NCI-H82 treated with DMSO at 0.1 percent for 48 hours (cell line): ENCODE results near the gene MRPS15.

Source experiments
- DNase-seq: peaks from one replicate; lab custom pipeline; 2025; ENCODE audit not compliant: unreplicated experiment; lab: John Stamatoyannopoulos, UW

MRPS15 gene

GRCh38 chr1:36463463-36463802 lies 751 bp downstream of the MRPS15 start:
- no peak for DNase-seq

DNA sequence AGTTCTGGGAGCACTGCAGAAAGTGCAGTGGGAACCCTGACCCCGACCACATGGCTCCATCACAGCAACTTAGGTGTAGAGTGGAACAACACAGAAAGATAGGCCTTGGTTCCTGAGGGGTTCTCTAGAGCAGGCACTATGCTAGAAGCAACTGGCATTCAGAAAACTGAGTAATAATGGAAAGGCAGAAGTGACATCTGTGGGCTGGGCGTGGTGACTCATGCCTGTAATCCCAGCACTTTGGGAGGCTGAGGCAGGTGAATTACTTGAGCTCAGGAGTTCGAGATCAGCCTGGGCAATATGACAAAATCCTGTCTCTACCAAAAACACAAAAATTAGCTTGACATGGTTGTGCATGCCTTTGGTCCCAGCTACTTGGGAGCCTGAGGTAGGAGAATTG lies 5.3 kb downstream of the MRPS15 start:
- DNase-seq: no peak

- DNase-seq: no peak
These were observed 6.5 kb downstream of the MRPS15 start for GRCh38 chr1:36457691-36458090.

- no peak for DNase-seq
These were observed 7.7 kb downstream of the MRPS15 start for GRCh38 chr1:36456391-36456928.

DNA sequence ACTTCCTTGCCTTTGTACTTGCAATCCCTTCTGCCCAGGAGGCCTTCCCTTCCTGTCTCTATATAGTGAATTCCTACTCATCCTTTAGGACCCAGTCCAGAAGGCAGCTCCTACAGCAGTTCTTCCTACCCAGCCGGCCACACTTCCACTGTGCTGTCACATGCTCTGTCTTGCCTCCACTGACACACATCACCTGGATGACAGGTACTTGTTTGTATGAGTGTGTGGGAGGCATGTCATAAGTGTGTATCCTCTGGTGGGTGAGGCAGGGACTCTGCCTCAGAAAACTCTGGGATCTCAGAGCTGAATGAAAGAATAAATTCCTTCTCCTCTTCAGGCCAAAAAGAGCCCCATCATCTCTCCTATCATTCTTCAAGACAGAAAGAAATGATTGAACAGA lies 8.8 kb downstream of the MRPS15 start:
- no peak for DNase-seq

DNA sequence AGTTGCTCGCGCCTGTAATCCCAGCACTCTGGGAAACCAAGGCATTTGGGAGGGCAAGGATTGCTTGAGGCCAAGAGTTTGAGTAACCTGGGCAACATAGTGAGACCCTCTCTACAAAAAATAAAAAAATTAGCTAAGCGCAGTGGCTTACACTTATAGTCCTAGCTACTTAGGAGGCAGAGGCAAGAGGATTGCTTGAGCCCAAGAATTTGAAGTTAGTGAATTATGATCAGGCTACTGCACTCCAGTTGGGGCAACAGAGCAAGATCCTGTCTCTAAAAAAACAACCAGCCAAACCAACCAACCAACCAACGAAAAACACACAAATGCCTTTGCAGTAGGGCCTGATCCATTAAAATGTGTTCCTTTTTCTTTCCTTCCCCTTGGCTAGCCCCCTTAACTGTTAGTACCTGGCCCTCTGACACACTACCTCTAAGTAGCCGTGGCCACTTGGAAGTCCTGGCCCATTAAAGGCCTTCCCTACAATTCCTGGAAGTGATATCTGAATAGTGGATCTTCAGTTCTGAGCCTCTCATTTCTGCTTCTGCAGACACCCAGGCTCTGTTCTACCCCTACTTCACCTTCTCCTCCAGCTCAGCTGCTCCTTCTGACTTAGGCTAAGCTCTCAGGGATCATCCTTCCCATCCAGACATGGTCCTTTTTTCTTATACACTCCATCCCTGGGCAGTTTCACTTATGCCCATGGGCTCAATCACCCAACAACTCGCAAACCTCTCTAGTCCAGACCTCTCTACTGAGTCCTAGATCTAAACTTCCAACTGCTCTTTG lies 10.4 kb downstream of the MRPS15 start:
- no peak for DNase-seq

GRCh38 chr1:36453051-36453450 lies 11.1 kb downstream of the MRPS15 start:
- DNase-seq: no peak

- no peak for DNase-seq
These were observed 13.3 kb downstream of the MRPS15 start for GRCh38 chr1:36450919-36451305.

- peak; percentile 93 for DNase-seq
These were observed 13.8 kb downstream of the MRPS15 start, which contains the start of gene OSCP1 for GRCh38 chr1:36450270-36450918. Gene OSCP1 (minus strand): TSS chr1:36450451. CDS start chr1:36450369, 82 bp downstream.

DNA sequence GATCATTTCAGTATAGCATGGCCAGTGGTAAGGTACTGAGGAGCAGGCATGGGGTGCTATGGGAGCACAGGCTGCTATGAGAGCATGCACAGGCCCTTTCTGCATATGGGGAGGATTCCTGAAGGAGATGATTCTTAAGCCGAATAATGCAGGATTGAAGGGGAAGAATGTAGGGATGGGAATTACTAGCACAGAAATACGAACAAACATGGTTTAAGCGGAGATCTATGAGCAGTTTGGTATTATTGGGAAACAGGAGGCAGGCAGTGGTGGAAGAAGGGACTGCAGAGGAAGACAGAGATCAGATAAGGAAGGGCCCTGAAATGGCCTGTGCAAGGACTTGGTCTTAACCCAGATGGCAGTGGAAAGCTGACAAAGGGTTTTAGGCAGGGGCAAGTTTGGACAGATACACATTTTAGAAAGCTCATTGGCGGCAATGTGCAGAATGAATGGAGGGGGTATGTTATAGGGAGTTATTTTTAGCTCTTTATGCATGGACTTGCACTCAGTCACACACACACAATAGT lies 15.6 kb downstream of the MRPS15 start:
- no peak for DNase-seq

DNA sequence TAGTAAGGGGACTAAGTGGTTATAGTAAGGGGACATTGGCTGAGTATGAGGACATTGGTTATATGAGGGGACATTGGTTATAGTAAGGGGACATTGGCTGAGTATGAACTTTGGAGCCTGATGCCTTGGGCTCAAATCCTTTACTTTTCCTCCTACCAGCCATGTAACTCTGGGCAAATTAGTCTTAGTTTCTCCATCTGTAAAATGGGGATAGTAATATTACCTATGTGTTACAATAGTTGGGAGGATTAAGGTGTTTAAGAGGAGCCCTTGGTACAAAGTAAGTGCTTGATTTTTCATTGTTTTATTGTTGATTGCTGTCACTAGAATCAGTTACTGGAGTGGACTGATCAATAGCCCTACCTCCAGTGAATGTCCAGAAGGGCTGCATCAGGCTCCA lies 16.7 kb downstream of the MRPS15 start:
- no peak for DNase-seq

GRCh38 chr1:36446746-36447145 lies 17.4 kb downstream of the MRPS15 start:
- DNase-seq: no peak

GRCh38 chr1:36446271-36446670 lies 17.9 kb downstream of the MRPS15 start:
- DNase-seq: peak; percentile 66

DNA sequence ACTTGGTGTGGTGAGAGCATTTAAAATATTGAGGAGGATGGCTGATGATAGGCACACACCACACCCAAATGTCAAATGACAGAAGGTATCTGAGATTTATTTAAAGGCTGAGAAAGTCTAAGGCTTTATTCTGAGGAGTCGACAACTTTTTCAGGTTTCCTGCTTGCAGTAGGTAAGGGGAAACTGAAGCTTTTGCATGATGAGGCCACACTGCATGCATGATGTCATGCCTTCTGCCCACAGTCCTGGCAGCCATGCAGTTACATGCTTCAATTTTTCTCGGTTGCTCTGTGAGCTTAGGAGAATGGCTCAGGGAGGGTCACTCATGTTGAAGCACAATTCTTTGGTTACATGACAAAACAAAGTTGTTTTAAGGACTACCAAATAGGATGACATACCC lies 20.9 kb downstream of the MRPS15 start:
- DNase-seq: no peak

DNA sequence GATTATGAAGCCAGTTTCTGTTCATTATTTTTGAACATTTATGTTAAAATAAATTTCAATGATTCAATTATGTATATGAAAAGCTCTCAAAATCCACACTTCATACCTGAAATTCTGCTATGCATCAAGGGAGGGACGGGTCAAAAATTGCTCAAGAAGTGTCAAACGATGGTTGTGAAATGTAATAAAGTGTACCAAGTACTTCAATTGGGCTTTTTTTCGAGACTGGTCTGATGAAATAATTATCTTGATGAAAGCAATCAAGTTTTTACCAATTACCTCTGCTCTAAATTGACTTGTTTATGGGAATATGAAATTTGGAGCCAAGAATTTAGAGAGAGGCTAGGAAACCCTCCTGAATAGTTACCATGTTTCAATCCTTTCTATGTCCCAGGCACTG lies 21.8 kb downstream of the MRPS15 start:
- no peak for DNase-seq

- no peak for DNase-seq
These were observed 23.5 kb downstream of the MRPS15 start for GRCh38 chr1:36440646-36441045.

DNA sequence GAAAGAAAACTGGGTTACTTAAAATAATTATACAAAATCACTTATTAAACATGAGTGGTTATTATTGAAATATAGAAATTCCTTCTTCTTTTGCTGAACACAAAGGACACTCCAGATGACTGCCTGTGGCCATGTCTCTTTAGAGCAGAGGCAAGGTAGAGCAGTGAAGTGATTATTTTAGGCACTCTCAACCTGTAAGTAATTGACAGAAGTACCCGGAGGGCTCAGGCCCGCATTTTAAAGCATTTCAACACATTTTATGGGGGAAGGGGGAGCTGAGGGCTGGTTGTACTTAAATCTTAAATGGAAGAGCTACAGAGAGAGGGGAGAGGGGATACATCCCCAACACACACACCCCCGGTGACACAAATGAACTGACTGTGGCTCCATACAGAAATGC lies 24.1 kb downstream of the MRPS15 start:
- DNase-seq: no peak

- no peak for DNase-seq
These were observed 25.5 kb downstream of the MRPS15 start for GRCh38 chr1:36438715-36439114.

DNA sequence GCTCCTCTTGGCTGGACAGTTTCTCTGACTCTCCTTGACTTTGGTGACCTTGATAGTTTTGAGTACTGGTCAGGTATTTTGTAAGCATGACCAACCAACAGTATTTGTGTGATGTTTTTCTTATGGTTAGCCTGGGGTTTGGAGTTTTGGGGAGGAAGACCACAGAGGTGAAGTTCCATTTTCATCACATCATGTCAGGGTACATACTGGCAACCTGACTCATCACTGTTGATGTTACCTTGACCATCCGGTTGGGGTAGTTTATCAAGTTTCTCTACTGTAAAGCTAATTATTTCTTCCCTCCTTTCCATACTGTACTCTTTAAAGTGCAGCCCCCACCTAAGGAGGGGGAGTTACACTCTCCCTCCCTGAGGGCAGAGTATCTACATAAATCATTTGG lies 27.4 kb downstream of the MRPS15 start:
- DNase-seq: no peak

DNA sequence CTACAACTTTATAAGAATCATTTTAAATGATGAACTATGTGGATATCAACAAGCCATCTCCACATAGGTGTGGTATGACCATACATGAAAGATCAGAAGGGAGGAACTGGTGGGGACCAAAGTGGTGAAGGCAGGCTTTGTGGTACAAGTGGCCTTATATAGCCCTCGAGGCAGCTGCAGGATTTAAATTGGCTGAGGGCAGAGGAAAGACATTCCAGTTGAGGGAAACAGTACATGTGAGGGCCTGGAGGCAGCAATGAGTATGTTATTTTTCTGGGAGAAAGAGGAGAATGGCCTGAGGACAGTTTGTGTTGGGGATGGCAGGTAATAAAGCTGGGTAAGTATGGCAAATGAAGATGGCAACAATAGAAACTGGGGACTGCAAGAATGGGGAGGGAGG lies 31.1 kb downstream of the MRPS15 start:
- DNase-seq: no peak

DNA sequence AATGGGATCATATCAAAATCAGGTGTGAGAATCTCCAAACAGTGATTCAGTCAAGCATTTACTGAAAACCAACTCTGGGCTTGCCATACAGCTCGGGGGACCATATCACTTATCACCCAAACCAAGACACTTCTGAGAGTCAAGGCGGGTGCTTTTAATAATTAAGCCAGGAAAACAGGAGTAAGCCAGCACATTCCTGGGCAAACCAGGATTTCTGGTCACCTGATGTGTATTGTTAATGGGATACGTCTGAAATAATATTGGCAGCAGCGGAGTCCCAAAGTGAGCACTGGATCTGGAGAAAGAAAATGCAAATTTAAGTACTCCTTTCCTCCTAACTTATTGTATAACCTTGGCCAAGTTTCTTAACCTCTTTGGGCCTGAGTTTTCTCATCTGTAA lies 31.6 kb downstream of the MRPS15 start:
- no peak for DNase-seq

DNA sequence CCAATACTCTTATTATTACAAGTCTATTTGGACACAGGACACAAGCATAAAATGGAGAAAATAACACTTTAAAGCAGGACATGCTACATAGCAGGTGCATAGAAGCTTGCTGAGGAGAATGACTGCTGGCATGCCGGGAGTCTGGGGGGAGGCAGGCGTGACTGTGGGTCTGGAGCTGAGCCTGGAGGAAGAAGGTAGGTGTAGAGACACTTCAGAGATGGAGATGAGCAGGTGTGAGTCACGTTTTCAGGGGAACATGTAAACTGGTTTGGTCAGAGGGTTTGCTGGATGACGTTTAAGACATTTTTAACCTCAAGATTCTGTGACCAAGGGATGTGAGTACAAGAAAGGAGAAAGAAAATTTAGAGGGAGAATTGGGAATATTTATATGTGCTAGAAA lies 38.4 kb downstream of the MRPS15 start:
- no peak for DNase-seq
